HCT116 (cell line): Measurements from ENCODE around the gene RNF227. TPM values are rescaled to one million over a fixed set of nuclear protein-coding genes. Genes with fewer than 3 reads are reported as not detected.

Experiments used
- ATAC-seq: fragments of 200-7000 bp; cut with Tn5 transposase; 2 replicates; pipeline ENCODE4 v1.9.1; 2020; ENCODE audit warnings: mild to moderate bottlenecking, moderate library complexity
- BruUV-seq: library from RNA; stranded (reverse); fragments of 400-500 nt; replicated peaks from 2 replicates; lab custom pipeline; 2021; lab: Mats Ljungman, UMichigan
- CTCF ChIA-PET: fragments of 300-600 bp; sonication (Branson Sonifier 250); formaldehyde crosslinking; loops from one replicate; lab custom pipeline; 2021; ENCODE audit warnings: antibody characterized with exemption; lab: Charles Lee
- POLR2A ChIA-PET: fragments of 300-600, 350-600 bp; sonication (Branson Sonifier 250); formaldehyde crosslinking; loops from one replicate; lab custom pipeline; 2021; ENCODE audit warnings: antibody characterized with exemption; lab: Charles Lee
- RAD21 ChIA-PET, 2 experiments: fragments of 300-600 bp; sonication (Branson Sonifier 250); formaldehyde crosslinking; loops; one replicate each; lab custom pipeline; 2023; ENCODE audit warnings: low total read pairs in 2 of 2; ENCODE audit not compliant: uncharacterized antibody in 2 of 2, unreplicated experiment in 2 of 2, low non-redundant PET in 1 of 2; lab: Charles Lee
- DNase-seq: peaks from one replicate; pipeline ENCODE4 v3.0.0-alpha.2; 2010; ENCODE audit warnings: low read depth, low spot score
- H2AFZ ChIP-seq: fragments of 200-600 bp; shearing (Covaris generic), sonication (generic); 2 replicates; pipeline ENCODE4 v1.6.1; 2017; ENCODE audit warnings: low read depth, mixed run types, mixed read lengths, antibody characterized with exemption, low read length; ENCODE audit not compliant: poor library complexity, severe bottlenecking
- H3K27ac ChIP-seq: 2 replicates; pipeline ENCODE4 v1.5.1; 2012; ENCODE audit warnings: low read depth, low read length
- H3K27me3 ChIP-seq: fragments of 200-600 bp; sonication (generic); 2 replicates; pipeline ENCODE4 v1.6.1; 2016; ENCODE audit warnings: mixed run types, low read length, mixed read lengths; ENCODE audit not compliant: insufficient read depth
- H3K36me3 ChIP-seq, 2 experiments: fragments of 200-500 bp in 1 of 2; fragments of 200-600 bp in 1 of 2; sonication (Bioruptor generic) in 1 of 2; sonication (generic) in 1 of 2; 2 replicates each; pipeline versions ENCODE4 v1.5.1 to v1.6.1; 2014 to 2016; ENCODE audit warnings: low read length in 2 of 2, inconsistent platforms in 1 of 2, mixed read lengths in 1 of 2, mixed run types in 1 of 2; ENCODE audit not compliant: insufficient read depth in 2 of 2, control insufficient read depth in 1 of 2
- H3K4me1 ChIP-seq, 2 experiments: fragments of 200-600 bp in 1 of 2; sonication (generic) in 1 of 2; 2 replicates each; pipeline versions ENCODE4 v1.5.1 to v1.6.1; 2012 to 2017; ENCODE audit warnings: low read length in 2 of 2, inconsistent platforms in 1 of 2, mild to moderate bottlenecking in 1 of 2, mixed read lengths in 1 of 2, mixed run types in 1 of 2, moderate library complexity in 1 of 2; ENCODE audit not compliant: insufficient read depth in 2 of 2, control insufficient read depth in 1 of 2
- H3K4me2 ChIP-seq: fragments of 200-600 bp; sonication (generic); 2 replicates; pipeline ENCODE4 v1.6.1; 2017; ENCODE audit warnings: mixed run types, low read length, mixed read lengths
- H3K4me3 ChIP-seq, 2 experiments: fragments of 200-600 bp in 1 of 2; sonication (generic) in 1 of 2; replicated peaks in 1 of 2; 2 replicates each; pipeline ENCODE4 v1.5.1; 2011 to 2016; ENCODE audit warnings: low read length in 2 of 2, control low read depth in 1 of 2, low read depth in 1 of 2, mild to moderate bottlenecking in 1 of 2, mixed read lengths in 1 of 2, mixed run types in 1 of 2
- H3K79me2 ChIP-seq: fragments of 200-600 bp; sonication (generic); 2 replicates; pipeline ENCODE4 v1.6.1; 2017; ENCODE audit warnings: mild to moderate bottlenecking, mixed run types, low read length, moderate library complexity, mixed read lengths; ENCODE audit not compliant: insufficient read depth
- H3K9ac ChIP-seq: fragments of 200-600 bp; sonication (generic); 2 replicates; pipeline ENCODE4 v1.6.1; 2016; ENCODE audit warnings: low read length, mixed read lengths
- H3K9me2 ChIP-seq: fragments of 200-600 bp; sonication (generic), shearing (Covaris generic); 2 replicates; pipeline ENCODE4 v1.6.1; 2017; ENCODE audit warnings: mixed run types, mild to moderate bottlenecking, moderate library complexity; ENCODE audit not compliant: insufficient read depth
- H3K9me3 ChIP-seq, 2 experiments: fragments of 200-500 bp in 1 of 2; fragments of 200-600 bp in 1 of 2; sonication (Bioruptor generic) in 1 of 2; sonication (generic) in 1 of 2; 2 replicates each; pipeline ENCODE4 v1.6.1; 2014 to 2017; ENCODE audit warnings: low read length in 2 of 2, mixed read lengths in 2 of 2, inconsistent platforms in 1 of 2, low read depth in 1 of 2, mild to moderate bottlenecking in 1 of 2, mixed run types in 1 of 2, moderate library complexity in 1 of 2; ENCODE audit not compliant: control insufficient read depth in 1 of 2, insufficient read depth in 1 of 2
- H4K20me1 ChIP-seq: fragments of 200-600 bp; sonication (generic), shearing (Covaris generic); 2 replicates; pipeline ENCODE4 v1.6.1; 2017; ENCODE audit warnings: mixed run types, mild to moderate bottlenecking, moderate library complexity; ENCODE audit not compliant: insufficient read depth
- CTCF ChIP-seq, 3 experiments: fragments of 200-600 bp in 1 of 3; sonication (generic) in 1 of 3; IDR thresholded peaks in 2 of 3; conservative IDR thresholded peaks in 1 of 3; 2 replicates each; pipeline ENCODE4 v1.5.1; 2012 to 2017; ENCODE audit warnings: low read depth in 2 of 3, low read length in 2 of 3, antibody characterized with exemption in 1 of 3, borderline replicate concordance in 1 of 3, control low read depth in 1 of 3, mild to moderate bottlenecking in 1 of 3, mixed read lengths in 1 of 3, mixed run types in 1 of 3, moderate library complexity in 1 of 3; ENCODE audit not compliant: insufficient read depth in 1 of 3
- ELF1 ChIP-seq: IDR thresholded peaks from 2 replicates; pipeline ENCODE4 v1.6.1; 2012; ENCODE audit warnings: low read depth, borderline replicate concordance
- EZH2phosphoT487 ChIP-seq: fragments of 200-600 bp; IDR thresholded peaks from 2 replicates; pipeline ENCODE4 v1.6.1; 2018; ENCODE audit warnings: antibody characterized with exemption, borderline replicate concordance
- JUND ChIP-seq: IDR thresholded peaks from 2 replicates; pipeline ENCODE4 v1.6.1; 2012
- POLR2A ChIP-seq: IDR thresholded peaks from 2 replicates; pipeline ENCODE4 v1.7.0; 2011; ENCODE audit warnings: borderline replicate concordance; ENCODE audit not compliant: insufficient read depth, insufficient read length; ENCODE audit errors: extremely low read depth
- POLR2AphosphoS5 ChIP-seq: IDR thresholded peaks from 2 replicates; pipeline ENCODE4 v1.6.1; 2011; ENCODE audit warnings: mild to moderate bottlenecking, low read depth, low read length, moderate library complexity
- SIN3A ChIP-seq: IDR thresholded peaks from 2 replicates; pipeline ENCODE4 v1.6.1; 2012; ENCODE audit warnings: low read depth
- SP1 ChIP-seq: IDR thresholded peaks from 2 replicates; pipeline ENCODE4 v1.6.1; 2012; ENCODE audit warnings: low read depth
- SRF ChIP-seq: IDR thresholded peaks from 2 replicates; pipeline ENCODE4 v1.6.1; 2012; ENCODE audit warnings: low read depth
- TCF7L2 ChIP-seq: IDR thresholded peaks from 2 replicates; pipeline ENCODE4 v1.7.0; 2011; ENCODE audit warnings: borderline replicate concordance, inconsistent platforms; ENCODE audit not compliant: insufficient read depth, insufficient read length; ENCODE audit errors: extremely low read depth
- YY1 ChIP-seq: IDR thresholded peaks from 2 replicates; pipeline ENCODE4 v1.6.1; 2011; ENCODE audit warnings: low read length, low read depth, moderate library complexity, mild to moderate bottlenecking; ENCODE audit not compliant: insufficient replicate concordance; ENCODE audit errors: extremely low read depth
- ZBTB33 ChIP-seq: IDR thresholded peaks from 2 replicates; pipeline ENCODE4 v1.6.1; 2011; ENCODE audit warnings: mild to moderate bottlenecking, low read length, moderate library complexity; ENCODE audit not compliant: insufficient replicate concordance; ENCODE audit errors: extremely low read depth
- ZFX ChIP-seq: fragments of 450-650 bp; IDR thresholded peaks from 2 replicates; pipeline ENCODE4 v1.6.1; 2017
- ZNF274 ChIP-seq: fragments of 200-500 bp; sonication (Bioruptor generic); IDR thresholded peaks from 2 replicates; pipeline ENCODE4 v1.6.1; 2014; ENCODE audit warnings: mild to moderate bottlenecking, low read depth, low read length, inconsistent platforms
- intact Hi-C: fragments of 100-400 bp; cut with micrococcal nuclease; formaldehyde crosslinking; loops from 2 replicates; pipeline ENCODE4 v1.10.0; 2022
- total RNA-seq: library from RNA; stranded (reverse); gene quantifications from one replicate; pipeline ENCODE4 v1.2.1, GENCODE V29; 2021; ENCODE audit not compliant: unreplicated experiment

RNF227 gene
- total RNA-seq, 1 experiment from 2014 or later: 0.74 TPM

- CTCF ChIA-PET: no interaction called here
- Histone ChIP-seq H3K9ac (no peak overlapping the region), H3K27ac (no peak overlapping the region), H3K4me1 (no peaks in the 10 kb centered on the region), H3K9me2 (no peaks in the 10 kb centered on the region), H3K79me2 (no peaks in the 10 kb centered on the region), H3K4me3 (no peak overlapping the region), H3K36me3 (no peaks in the 10 kb centered on the region), H3K9me3 (no peaks in the 10 kb centered on the region), H4K20me1 (no peaks in the 10 kb centered on the region), H3K27me3 (no peaks in the 10 kb centered on the region), H3K4me2 (no peak overlapping the region), H2AFZ (no peak overlapping the region)
- POLR2A ChIA-PET: no interaction called here
- TF ChIP-seq CTCF (IDR thresholded peaks at IDR 0.05 in 2 of 3, conservative IDR thresholded peaks at IDR 0.05 in 1 of 3; ENCODE audit: borderline replicate concordance in 1 of 3, insufficient read depth in 1 of 3, low read depth in 2 of 3, low read length in 2 of 3) (no peak), ZFX (no peak), ZNF274 (no peak), POLR2AphosphoS5 (no peak), YY1 (no peak), EZH2phosphoT487 (no peak), JUND (no peak), ELF1 (no peak), SRF (no peak), SIN3A (no peak), POLR2A (no peak), SP1 (no peak), TCF7L2 (no peak), ZBTB33 (no peak)
- intact Hi-C loops: no loop called here
- DNase-seq: no peak
- ATAC-seq: no peak
- RAD21 ChIA-PET: no interaction called here
- BruUV-seq: no TSS peak
Measured at GRCh38 chr17:7873051-7873450, 43.0 kb downstream of the RNF227 start.
